ENCODE results near the gene FAM98A. TPM values are rescaled to one million over a fixed set of nuclear protein-coding genes. Genes with fewer than 3 reads are reported as not detected.

The FAM98A gene
- polyA plus RNA-seq, 1 donor from 2014 or later = 14.5 TPM

GRCh38 chr2:33603416-33603815, 4.3 kb upstream of the FAM98A start:
- Histone ChIP-seq H3K4me2 (ENCODE audit: low read length) (no peak overlapping the region), H3K4me3 (ENCODE audit: low read length) (no peak overlapping the region), H3K79me2 (replicated peaks; ENCODE audit: insufficient read depth, low read length) (peaks cover 4% of the 10 kb centered on the region), H3K9me3 (ENCODE audit: low read length) (no peaks in the 10 kb centered on the region), H2AFZ (ENCODE audit: low read depth, low read length) (no peak overlapping the region), H3F3A (ENCODE audit: insufficient read depth, low read length, poor library complexity, severe bottlenecking) (no peaks in the 10 kb centered on the region), H3K27ac (ENCODE audit: low read length) (no peak overlapping the region), H3K9ac (ENCODE audit: low read length) (no peak overlapping the region), H3K36me3 (ENCODE audit: insufficient read depth, low read length) (no peaks in the 10 kb centered on the region), H3K27me3 (ENCODE audit: insufficient read depth, low read depth, low read length) (no peaks in the 10 kb centered on the region), H4K20me1 (ENCODE audit: insufficient read depth) (no peaks in the 10 kb centered on the region), H3K9me2 (ENCODE audit: insufficient read depth, low read length) (no peaks in the 10 kb centered on the region)
- no peak for TF ChIP-seq POLR2AphosphoS5 (IDR thresholded peaks at IDR 0.05)
- TF ChIP-seq CTCF (IDR thresholded peaks at IDR 0.05; ENCODE audit: poor library complexity, severe bottlenecking) = no peak
- TF ChIP-seq EP300 (conservative IDR thresholded peaks at IDR 0.05; ENCODE audit: poor library complexity, severe bottlenecking) = no peak
- no peak for TF ChIP-seq REST (IDR thresholded peaks at IDR 0.05; ENCODE audit: borderline replicate concordance)
- TF ChIP-seq TAF1 (IDR thresholded peaks at IDR 0.05; ENCODE audit: low read depth) = no peak
- TF ChIP-seq EZH2 (IDR thresholded peaks at IDR 0.05; ENCODE audit: borderline replicate concordance, insufficient read depth, low read length, poor library complexity, severe bottlenecking) = no peak
- no peak for TF ChIP-seq RAD21 (conservative IDR thresholded peaks at IDR 0.05)
- TF ChIP-seq SMC3 (conservative IDR thresholded peaks at IDR 0.05; ENCODE audit: poor library complexity) = no peak
- no peak for TF ChIP-seq MXI1 (conservative IDR thresholded peaks at IDR 0.05; ENCODE audit: poor library complexity, severe bottlenecking)

- Histone ChIP-seq H3K27ac (ENCODE audit: low read length) (no peak overlapping the region), H3K27me3 (ENCODE audit: insufficient read depth, low read depth, low read length) (no peaks in the 10 kb centered on the region), H3K36me3 (ENCODE audit: insufficient read depth, low read length) (no peaks in the 10 kb centered on the region), H3K9me2 (ENCODE audit: insufficient read depth, low read length) (no peaks in the 10 kb centered on the region), H3K9ac (ENCODE audit: low read length) (no peak overlapping the region), H3K9me3 (ENCODE audit: low read length) (no peaks in the 10 kb centered on the region), H3F3A (ENCODE audit: insufficient read depth, low read length, poor library complexity, severe bottlenecking) (no peaks in the 10 kb centered on the region), H2AFZ (ENCODE audit: low read depth, low read length) (no peak overlapping the region), H4K20me1 (ENCODE audit: insufficient read depth) (no peaks in the 10 kb centered on the region), H3K4me3 (ENCODE audit: low read length) (no peak overlapping the region), H3K79me2 (replicated peaks; ENCODE audit: insufficient read depth, low read length) (peaks cover 15% of the 10 kb centered on the region), H3K4me2 (ENCODE audit: low read length) (no peak overlapping the region)
- TF ChIP-seq TAF1 (IDR thresholded peaks at IDR 0.05; ENCODE audit: low read depth) (no peak), REST (IDR thresholded peaks at IDR 0.05; ENCODE audit: borderline replicate concordance) (no peak), RAD21 (conservative IDR thresholded peaks at IDR 0.05) (no peak), EP300 (conservative IDR thresholded peaks at IDR 0.05; ENCODE audit: poor library complexity, severe bottlenecking) (no peak), SMC3 (conservative IDR thresholded peaks at IDR 0.05; ENCODE audit: poor library complexity) (no peak), MXI1 (conservative IDR thresholded peaks at IDR 0.05; ENCODE audit: poor library complexity, severe bottlenecking) (no peak), CTCF (IDR thresholded peaks at IDR 0.05; ENCODE audit: poor library complexity, severe bottlenecking) (no peak), EZH2 (IDR thresholded peaks at IDR 0.05; ENCODE audit: borderline replicate concordance, insufficient read depth, low read length, poor library complexity, severe bottlenecking) (no peak), POLR2AphosphoS5 (IDR thresholded peaks at IDR 0.05) (no peak)
These were observed 3.2 kb upstream of the FAM98A start for GRCh38 chr2:33602201-33602830.
